H9 (cell line): ENCODE data around the gene ACACA. TPM values are rescaled to one million over a fixed set of nuclear protein-coding genes. Genes with fewer than 3 reads are reported as not detected.

Experiments
- DNase-seq: peaks from one replicate; pipeline ENCODE4 v3.0.0-alpha.2; 2017
- H2AFZ ChIP-seq: one replicate; pipeline ENCODE4 v1.6.1; 2013; ENCODE audit warnings: mild to moderate bottlenecking, low read length, control low read depth, moderate library complexity
- H2AK5ac ChIP-seq: 2 replicates; pipeline ENCODE4 v1.6.1; 2013; ENCODE audit warnings: low read length, control low read depth, mixed read lengths; ENCODE audit not compliant: insufficient read length
- H2BK120ac ChIP-seq: one replicate; pipeline ENCODE4 v1.6.1; 2013; ENCODE audit warnings: low read depth, mild to moderate bottlenecking, low read length, control low read depth, inconsistent platforms; ENCODE audit not compliant: poor library complexity, severe bottlenecking
- H2BK12ac ChIP-seq: 2 replicates; pipeline ENCODE4 v1.6.1; 2013; ENCODE audit warnings: low read length, control low read depth, mixed read lengths, low read depth; ENCODE audit not compliant: insufficient read length
- H2BK15ac ChIP-seq: 2 replicates; pipeline ENCODE4 v1.6.1; 2013; ENCODE audit warnings: low read depth, low read length, control low read depth
- H2BK20ac ChIP-seq: one replicate; pipeline ENCODE4 v1.6.1; 2013; ENCODE audit warnings: low read depth, mild to moderate bottlenecking, low read length, control low read depth, inconsistent platforms; ENCODE audit not compliant: poor library complexity, severe bottlenecking
- H2BK5ac ChIP-seq: 2 replicates; pipeline ENCODE4 v1.6.1; 2013; ENCODE audit warnings: low read length, control low read depth, mixed read lengths; ENCODE audit not compliant: insufficient read length
- H3K14ac ChIP-seq: 2 replicates; pipeline ENCODE4 v1.6.1; 2013; ENCODE audit warnings: low read length, control low read depth; ENCODE audit not compliant: insufficient read depth
- H3K18ac ChIP-seq: 2 replicates; pipeline ENCODE4 v1.6.1; 2013; ENCODE audit warnings: low read depth, mild to moderate bottlenecking, mixed read lengths, low read length, control low read depth; ENCODE audit not compliant: insufficient read length
- H3K23ac ChIP-seq: 2 replicates; pipeline ENCODE4 v1.6.1; 2013; ENCODE audit warnings: low read length, control low read depth, mixed read lengths, low read depth; ENCODE audit not compliant: insufficient read length
- H3K23me2 ChIP-seq: 2 replicates; pipeline ENCODE4 v1.6.1; 2013; ENCODE audit warnings: low read depth, mild to moderate bottlenecking, mixed read lengths, low read length, control low read depth; ENCODE audit not compliant: insufficient read length, poor library complexity, severe bottlenecking
- H3K27ac ChIP-seq: 2 replicates; pipeline ENCODE4 v1.5.1; 2013; ENCODE audit warnings: low read length, control low read depth, mixed read lengths, low read depth; ENCODE audit not compliant: insufficient read length
- H3K27me3 ChIP-seq: 2 replicates; pipeline ENCODE4 v1.6.1; 2013; ENCODE audit warnings: low read length, control low read depth, inconsistent platforms; ENCODE audit not compliant: insufficient read depth
- H3K4ac ChIP-seq: 2 replicates; pipeline ENCODE4 v1.6.1; 2013; ENCODE audit warnings: low read depth, mild to moderate bottlenecking, control low read depth, inconsistent platforms, low read length, moderate library complexity
- H3K4me1 ChIP-seq: 2 replicates; pipeline ENCODE4 v1.6.1; 2013; ENCODE audit warnings: low read length, control low read depth, inconsistent platforms; ENCODE audit not compliant: insufficient read depth
- H3K4me2 ChIP-seq: 2 replicates; pipeline ENCODE4 v1.6.1; 2013; ENCODE audit warnings: low read length, control low read depth, mixed read lengths; ENCODE audit not compliant: insufficient read length, insufficient read depth
- H3K56ac ChIP-seq: 2 replicates; pipeline ENCODE4 v1.6.1; 2013; ENCODE audit warnings: low read depth, mild to moderate bottlenecking, mixed read lengths, low read length, control low read depth; ENCODE audit not compliant: insufficient read length
- H3K79me1 ChIP-seq: 2 replicates; pipeline ENCODE4 v1.6.1; 2013; ENCODE audit warnings: low read depth, mild to moderate bottlenecking, moderate library complexity, low read length, control low read depth, inconsistent platforms; ENCODE audit not compliant: insufficient read depth, poor library complexity, severe bottlenecking
- H3K79me2 ChIP-seq: 2 replicates; pipeline ENCODE4 v1.6.1; 2013; ENCODE audit warnings: low read length, control low read depth, inconsistent platforms; ENCODE audit not compliant: insufficient read depth
- H3K9ac ChIP-seq: 2 replicates; pipeline ENCODE4 v1.6.1; 2013; ENCODE audit warnings: low read length, control low read depth, mixed read lengths; ENCODE audit not compliant: insufficient read length; ENCODE audit errors: extremely low read depth
- H3K9me3 ChIP-seq: one replicate; pipeline ENCODE4 v1.6.1; 2013; ENCODE audit warnings: low read depth, low read length, inconsistent platforms; ENCODE audit not compliant: control insufficient read depth
- H3T11ph ChIP-seq: one replicate; pipeline ENCODE4 v1.6.1; 2013; ENCODE audit warnings: mild to moderate bottlenecking, low read length, control low read depth, inconsistent platforms
- H4K20me1 ChIP-seq: one replicate; pipeline ENCODE4 v1.6.1; 2013; ENCODE audit not compliant: control insufficient read depth, insufficient read length, insufficient read depth
- H4K5ac ChIP-seq: 2 replicates; pipeline ENCODE4 v1.6.1; 2013; ENCODE audit warnings: low read depth, mild to moderate bottlenecking, mixed read lengths, low read length, control low read depth; ENCODE audit not compliant: insufficient read length
- H4K8ac ChIP-seq: replicated peaks from 2 replicates; pipeline ENCODE4 v1.6.1; 2013; ENCODE audit warnings: low read length, control low read depth, mixed read lengths, low read depth; ENCODE audit not compliant: insufficient read length
- H4K91ac ChIP-seq: 2 replicates; pipeline ENCODE4 v1.6.1; 2013; ENCODE audit warnings: low read depth, mild to moderate bottlenecking, moderate library complexity, mixed read lengths, low read length, control low read depth; ENCODE audit not compliant: insufficient read length
- H3K27ac Mint-ChIP-seq, 3 experiments: 2 replicates in 2 of 3; 3 replicates in 1 of 3; pipeline ENCODE4 v1.8.0; 2020 to 2021; ENCODE audit warnings: mixed read lengths in 3 of 3, mild to moderate bottlenecking in 1 of 3, moderate library complexity in 1 of 3
- H3K27me3 Mint-ChIP-seq: 2 replicates; pipeline ENCODE4 v1.8.0; 2021; ENCODE audit warnings: low read depth, mild to moderate bottlenecking, moderate library complexity, mixed read lengths
- H3K36me3 Mint-ChIP-seq, 3 experiments: 2 replicates in 2 of 3; 3 replicates in 1 of 3; pipeline ENCODE4 v1.8.0; 2020 to 2021; ENCODE audit warnings: low read depth in 3 of 3, mixed read lengths in 3 of 3; ENCODE audit not compliant: insufficient read depth in 1 of 3
- H3K4me1 Mint-ChIP-seq, 2 experiments: 2 replicates each; pipeline ENCODE4 v1.8.0; 2020; ENCODE audit warnings: mixed read lengths in 2 of 2
- H3K4me3 Mint-ChIP-seq, 2 experiments: 2 replicates in 1 of 2; 3 replicates in 1 of 2; pipeline ENCODE4 v1.8.0; 2020 to 2021; ENCODE audit warnings: mild to moderate bottlenecking in 2 of 2, mixed read lengths in 2 of 2, moderate library complexity in 1 of 2
- H3K9me3 Mint-ChIP-seq, 2 experiments: 2 replicates in 1 of 2; 3 replicates in 1 of 2; pipeline ENCODE4 v1.8.0; 2020; ENCODE audit warnings: mild to moderate bottlenecking in 2 of 2, mixed read lengths in 2 of 2, moderate library complexity in 1 of 2
- WGBS: extraction: QIAGEN DNeasy Blood & Tissue Kit; methylation state at CpG from one replicate; pipeline ENCODE4 v1.1.7; 2013; ENCODE audit warnings: missing lambda C conversion rate, low lambda C conversion rate, mixed read lengths; ENCODE audit not compliant: insufficient read length; ENCODE audit errors: extremely low coverage; 5-methylcytosine and 5-hydroxymethylcytosine counted together
- total RNA-seq: library from RNA; stranded (reverse); gene quantifications from 2 replicates; pipeline ENCODE4 v1.2.1, GENCODE V29; 2021
- TF ChIP-seq, protein P1 (sequence below): fragments of 200-600 bp; sonication (generic); conservative IDR thresholded peaks from 3 replicates; pipeline ENCODE4 v1.8.0; 2021; ENCODE audit warnings: antibody characterized with exemption, mild to moderate bottlenecking

ACACA gene
- total RNA-seq, 1 experiment from 2014 or later: 135 TPM

GRCh38 chr17:37094391-37094790 lies 312.2 kb downstream of the ACACA start:
- Histone ChIP-seq H4K5ac (no peak overlapping the region), H3K9ac (no peak overlapping the region), H3K4me2 (no peak overlapping the region), H2BK15ac (no peak overlapping the region), H4K20me1 (no peaks in the 10 kb centered on the region), H3K9me3 (no peaks in the 10 kb centered on the region), H3K18ac (no peak overlapping the region), H3K79me2 (no peaks in the 10 kb centered on the region), H3K27ac (no peak overlapping the region), H4K91ac (no peak overlapping the region), H3T11ph (no peak overlapping the region), H3K79me1 (no peaks in the 10 kb centered on the region), H3K14ac (no peak overlapping the region), H2BK120ac (no peak overlapping the region), H4K8ac (no peak overlapping the region), H2BK12ac (no peak overlapping the region), H3K4me1 (no peaks in the 10 kb centered on the region), H3K23me2 (no peaks in the 10 kb centered on the region), H2BK20ac (no peak overlapping the region), H3K27me3 (no peaks in the 10 kb centered on the region), H3K23ac (no peak overlapping the region), H3K56ac (no peak overlapping the region), H2AFZ (no peak overlapping the region), H2BK5ac (no peak overlapping the region), H2AK5ac (no peak overlapping the region), H3K4ac (no peak overlapping the region)
- TF ChIP-seq, protein P1, sequence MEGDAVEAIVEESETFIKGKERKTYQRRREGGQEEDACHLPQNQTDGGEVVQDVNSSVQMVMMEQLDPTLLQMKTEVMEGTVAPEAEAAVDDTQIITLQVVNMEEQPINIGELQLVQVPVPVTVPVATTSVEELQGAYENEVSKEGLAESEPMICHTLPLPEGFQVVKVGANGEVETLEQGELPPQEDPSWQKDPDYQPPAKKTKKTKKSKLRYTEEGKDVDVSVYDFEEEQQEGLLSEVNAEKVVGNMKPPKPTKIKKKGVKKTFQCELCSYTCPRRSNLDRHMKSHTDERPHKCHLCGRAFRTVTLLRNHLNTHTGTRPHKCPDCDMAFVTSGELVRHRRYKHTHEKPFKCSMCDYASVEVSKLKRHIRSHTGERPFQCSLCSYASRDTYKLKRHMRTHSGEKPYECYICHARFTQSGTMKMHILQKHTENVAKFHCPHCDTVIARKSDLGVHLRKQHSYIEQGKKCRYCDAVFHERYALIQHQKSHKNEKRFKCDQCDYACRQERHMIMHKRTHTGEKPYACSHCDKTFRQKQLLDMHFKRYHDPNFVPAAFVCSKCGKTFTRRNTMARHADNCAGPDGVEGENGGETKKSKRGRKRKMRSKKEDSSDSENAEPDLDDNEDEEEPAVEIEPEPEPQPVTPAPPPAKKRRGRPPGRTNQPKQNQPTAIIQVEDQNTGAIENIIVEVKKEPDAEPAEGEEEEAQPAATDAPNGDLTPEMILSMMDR: no peak
- peaks cover 34 to 73% (median 55%) of the 10 kb centered on the region in 3 experiments; a peak in 6 of 7 replicates for H3K36me3 Mint-ChIP-seq
- no peaks in the 10 kb centered on the region for H3K9me3 Mint-ChIP-seq
- H3K27ac Mint-ChIP-seq: no peak overlapping the region
- no CpG with 5 or more reads among the region's 4 CpGs for WGBS
- no peak for DNase-seq
- H3K4me1 Mint-ChIP-seq: peaks cover 9 to 12% of the 10 kb centered on the region in 2 experiments
- H3K27me3 Mint-ChIP-seq: no peaks in the 10 kb centered on the region; the same call in 1 of the 2 replicates
- H3K4me3 Mint-ChIP-seq: no peak overlapping the region
